Measurements from ENCODE around the gene ARHGAP8.

Gene ARHGAP8

DNA sequence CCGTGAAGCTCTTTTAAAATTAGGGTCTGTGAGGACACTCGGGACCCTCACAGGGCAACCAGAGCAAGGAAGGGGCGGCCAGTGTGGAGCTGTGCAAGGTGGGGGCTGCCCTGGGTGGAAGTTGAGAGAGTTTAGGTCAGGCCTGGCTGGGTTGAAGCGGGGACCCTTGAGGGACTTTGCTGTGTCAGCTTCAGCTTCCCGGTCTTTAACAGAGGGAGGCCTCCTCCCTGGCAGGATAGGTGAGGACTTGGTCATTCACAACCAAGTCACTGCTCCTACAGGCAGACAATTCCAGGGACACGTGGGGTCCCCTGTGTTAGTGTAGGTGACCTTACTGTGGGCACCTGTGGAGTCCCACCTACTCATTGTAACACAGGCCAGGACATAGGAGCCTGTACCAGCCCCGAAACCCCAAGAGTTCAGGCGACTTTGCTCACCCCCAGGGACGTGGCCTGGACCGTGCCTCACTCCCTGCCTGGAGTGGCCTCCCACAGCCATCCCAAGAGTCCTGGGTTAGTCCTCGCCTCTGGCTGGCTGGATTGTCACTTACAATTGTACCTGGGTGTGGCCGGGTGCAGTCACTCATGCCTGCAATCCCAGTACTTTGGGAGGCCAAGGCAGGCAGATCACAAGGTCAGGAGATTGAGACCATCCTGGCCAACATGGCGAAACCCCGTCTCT, 18.8 kb upstream of the ARHGAP8 start:
- DNase-seq (ENCODE audit: low spot score) = no peak
- in situ Hi-C loops (cut with MboI; ENCODE audit: low sequenced_read_pairs, unreplicated experiment) = no loop called here
- TF ChIP-seq, protein P1, sequence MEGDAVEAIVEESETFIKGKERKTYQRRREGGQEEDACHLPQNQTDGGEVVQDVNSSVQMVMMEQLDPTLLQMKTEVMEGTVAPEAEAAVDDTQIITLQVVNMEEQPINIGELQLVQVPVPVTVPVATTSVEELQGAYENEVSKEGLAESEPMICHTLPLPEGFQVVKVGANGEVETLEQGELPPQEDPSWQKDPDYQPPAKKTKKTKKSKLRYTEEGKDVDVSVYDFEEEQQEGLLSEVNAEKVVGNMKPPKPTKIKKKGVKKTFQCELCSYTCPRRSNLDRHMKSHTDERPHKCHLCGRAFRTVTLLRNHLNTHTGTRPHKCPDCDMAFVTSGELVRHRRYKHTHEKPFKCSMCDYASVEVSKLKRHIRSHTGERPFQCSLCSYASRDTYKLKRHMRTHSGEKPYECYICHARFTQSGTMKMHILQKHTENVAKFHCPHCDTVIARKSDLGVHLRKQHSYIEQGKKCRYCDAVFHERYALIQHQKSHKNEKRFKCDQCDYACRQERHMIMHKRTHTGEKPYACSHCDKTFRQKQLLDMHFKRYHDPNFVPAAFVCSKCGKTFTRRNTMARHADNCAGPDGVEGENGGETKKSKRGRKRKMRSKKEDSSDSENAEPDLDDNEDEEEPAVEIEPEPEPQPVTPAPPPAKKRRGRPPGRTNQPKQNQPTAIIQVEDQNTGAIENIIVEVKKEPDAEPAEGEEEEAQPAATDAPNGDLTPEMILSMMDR (IDR thresholded peaks at IDR 0.05; ENCODE audit: borderline replicate concordance, control extremely low read depth, extremely low read depth, insufficient read depth, missing control alignments) = no peak

DNA sequence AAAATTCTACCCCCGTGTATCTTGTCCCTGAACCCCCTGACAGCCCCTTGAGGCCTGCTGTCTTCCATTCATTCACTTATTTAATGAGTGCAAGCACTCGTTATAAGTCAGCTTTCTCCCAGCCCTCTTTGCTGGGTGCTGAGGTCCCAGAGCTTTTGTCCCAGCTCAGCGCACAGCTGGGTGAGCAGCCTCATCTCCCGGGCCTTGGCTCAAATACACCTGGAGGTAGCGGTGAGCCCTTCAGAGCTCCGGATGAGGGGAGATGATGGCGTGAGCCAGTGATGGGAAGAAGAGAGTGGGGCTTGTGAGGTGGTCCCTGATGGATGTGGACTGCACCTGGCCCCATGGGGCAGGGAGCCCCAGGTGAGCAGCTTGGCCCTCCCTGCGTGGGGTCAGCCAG, 18.1 kb upstream of the ARHGAP8 start:
- DNase-seq (ENCODE audit: low spot score) = no peak
- TF ChIP-seq, protein P1 (IDR thresholded peaks at IDR 0.05; ENCODE audit: borderline replicate concordance, control extremely low read depth, extremely low read depth, insufficient read depth, missing control alignments) = no peak
- in situ Hi-C loops (cut with MboI; ENCODE audit: low sequenced_read_pairs, unreplicated experiment) = no loop called here

DNA sequence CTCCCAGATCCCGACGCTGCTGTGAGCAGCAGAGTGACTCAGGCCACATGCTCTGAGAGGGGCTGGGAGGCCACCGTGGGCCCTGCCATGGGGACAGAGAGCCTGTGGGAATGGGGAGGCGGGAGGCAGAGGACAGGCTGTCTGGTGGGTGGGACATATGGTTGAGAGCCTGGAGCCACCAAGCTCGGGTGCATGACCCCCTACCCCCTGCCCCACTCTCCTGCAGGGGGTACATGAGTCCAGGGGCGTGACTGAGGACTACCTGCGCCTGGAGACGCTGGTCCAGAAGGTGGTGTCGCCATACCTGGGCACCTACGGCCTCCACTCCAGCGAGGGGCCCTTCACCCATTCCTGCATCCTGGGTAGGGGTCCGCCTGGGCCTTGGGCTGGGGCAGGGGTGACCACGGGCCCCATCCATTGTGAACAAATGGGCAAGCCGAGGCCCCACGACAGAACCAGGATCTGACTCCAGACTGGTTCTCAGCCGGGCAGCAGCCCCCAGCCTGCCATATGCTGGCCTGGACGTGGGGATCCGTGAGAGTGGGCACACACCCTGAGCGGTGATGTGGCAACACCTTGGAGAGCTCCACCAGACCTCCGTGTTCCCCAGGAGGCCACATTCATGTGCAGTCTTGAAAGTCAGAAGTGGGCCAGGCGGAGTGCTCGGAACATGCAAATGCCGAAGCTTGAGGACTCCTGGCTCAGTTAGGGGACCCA, 17.4 kb upstream of the ARHGAP8 start:
- TF ChIP-seq, protein P1 (IDR thresholded peaks at IDR 0.05; ENCODE audit: borderline replicate concordance, control extremely low read depth, extremely low read depth, insufficient read depth, missing control alignments) = no peak
- in situ Hi-C loops (cut with MboI; ENCODE audit: low sequenced_read_pairs, unreplicated experiment) = loop anchor here (5.0 kb wide), 1 partner anchor 38 kb away; no protein-coding TSS in a partner anchor
- no peak for DNase-seq (ENCODE audit: low spot score)

DNA sequence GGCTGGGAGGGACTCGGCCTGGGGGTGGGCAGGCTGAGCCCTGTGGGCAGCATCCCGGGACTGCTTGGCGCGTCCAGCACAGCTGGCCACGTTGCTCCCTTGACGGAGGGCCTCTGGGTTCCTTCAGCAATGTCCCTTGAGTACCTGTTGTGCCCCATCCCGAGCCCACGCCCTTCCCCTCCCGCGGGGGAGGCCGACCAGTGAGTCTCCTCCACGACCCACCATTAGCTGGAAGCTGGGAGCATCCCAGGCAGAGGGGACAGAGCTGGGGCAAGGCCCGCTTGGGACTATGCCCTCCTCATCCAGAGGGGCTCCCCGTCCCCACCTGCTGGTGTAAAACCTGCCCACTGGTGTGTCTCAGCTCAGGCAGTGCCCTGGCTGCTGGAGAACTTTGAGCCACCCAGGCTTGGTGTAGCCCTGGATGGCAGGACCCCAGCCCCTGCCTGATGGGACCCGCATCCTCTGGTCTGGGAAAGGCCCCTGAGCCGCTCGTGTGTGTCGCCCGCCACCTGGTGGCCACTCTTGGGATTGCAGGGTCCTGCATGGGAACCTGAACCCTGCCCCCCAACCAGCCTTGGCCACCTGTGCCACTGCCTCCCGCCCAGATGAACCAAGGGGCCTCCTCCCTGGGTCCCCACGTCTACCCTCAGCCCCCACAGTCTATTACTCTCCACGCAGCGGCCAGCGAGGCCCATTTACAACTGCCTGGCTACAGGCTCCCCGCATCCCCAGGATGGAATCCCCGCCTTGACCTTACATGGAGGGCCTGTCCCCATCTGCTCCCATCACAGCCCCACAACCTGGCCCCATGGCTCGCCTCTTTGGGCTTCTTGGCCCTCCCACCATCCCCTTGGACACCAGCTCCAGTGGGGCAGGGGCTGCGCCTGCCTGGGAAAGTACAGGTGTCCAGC, 16.6 kb upstream of the ARHGAP8 start:
- in situ Hi-C loops (cut with MboI; ENCODE audit: low sequenced_read_pairs, unreplicated experiment) = loop anchor here (5.0 kb wide), 1 partner anchor 38 kb away; no protein-coding TSS in a partner anchor
- peak; percentile 92 for DNase-seq (ENCODE audit: low spot score)
- TF ChIP-seq, protein P1 (IDR thresholded peaks at IDR 0.05; ENCODE audit: borderline replicate concordance, control extremely low read depth, extremely low read depth, insufficient read depth, missing control alignments) = peak; percentile 99

DNA sequence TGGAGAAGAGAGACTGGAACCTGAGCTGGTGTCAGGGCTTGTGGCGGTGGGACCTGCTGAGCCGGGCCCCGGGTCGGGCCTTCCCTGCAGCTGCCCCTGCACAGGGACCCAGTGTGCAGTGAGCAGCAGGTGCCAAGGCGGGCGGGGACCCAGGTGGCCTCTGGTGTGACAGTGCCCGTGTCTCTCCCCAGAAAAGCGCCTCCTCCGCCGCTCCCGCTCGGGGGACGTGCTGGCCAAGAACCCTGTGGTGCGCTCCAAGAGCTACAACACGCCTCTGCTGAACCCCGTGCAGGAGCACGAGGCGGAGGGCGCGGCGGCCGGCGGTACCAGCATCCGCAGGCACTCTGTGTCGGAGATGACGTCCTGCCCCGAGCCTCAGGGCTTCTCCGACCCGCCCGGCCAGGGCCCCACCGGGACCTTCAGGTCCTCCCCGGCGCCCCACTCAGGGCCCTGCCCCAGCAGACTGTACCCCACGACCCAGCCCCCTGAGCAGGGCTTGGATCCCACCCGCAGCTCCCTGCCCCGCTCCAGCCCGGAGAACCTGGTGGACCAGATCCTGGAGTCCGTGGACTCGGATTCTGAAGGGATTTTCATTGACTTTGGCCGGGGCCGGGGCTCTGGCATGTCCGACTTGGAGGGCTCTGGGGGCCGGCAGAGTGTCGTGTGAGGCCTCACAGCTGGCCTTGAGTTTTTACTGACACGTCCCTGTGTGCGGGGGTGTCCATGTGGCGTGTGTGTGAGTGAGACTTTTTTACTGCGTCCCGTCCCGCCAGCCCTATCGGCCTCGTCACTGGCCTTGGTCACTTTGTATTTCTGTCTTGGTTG, 15.6 kb upstream of the ARHGAP8 start:
- in situ Hi-C loops (cut with MboI; ENCODE audit: low sequenced_read_pairs, unreplicated experiment) = loop anchor here (5.0 kb wide), 1 partner anchor 39 kb away; no protein-coding TSS in a partner anchor
- TF ChIP-seq, protein P1 (IDR thresholded peaks at IDR 0.05; ENCODE audit: borderline replicate concordance, control extremely low read depth, extremely low read depth, insufficient read depth, missing control alignments) = no peak
- DNase-seq (ENCODE audit: low spot score) = no peak
